Peyer's patch (tissue), 4 donors: ENCODE results near the gene PSMD4. TPM values are rescaled to one million over a fixed set of nuclear protein-coding genes. Genes with fewer than 3 reads are reported as not detected.

Experiments used
- DNase-seq, 3 donors: peaks; one replicate each; pipeline ENCODE4 v3.0.0-alpha.2; 2017 to 2019
- H3K27ac ChIP-seq, 4 donors: fragments of 200-600 bp; sonication (generic); one replicate each; pipeline ENCODE4 v1.5.1; 2016 to 2019
- H3K27me3 ChIP-seq, 2 donors: fragments of 200-600 bp; sonication (generic); one replicate each; pipeline ENCODE4 v1.5.1; 2019
- H3K36me3 ChIP-seq, 3 donors: fragments of 200-600 bp; sonication (generic); one replicate each; pipeline ENCODE4 v1.5.1; 2016 to 2019
- H3K4me1 ChIP-seq, 4 donors: fragments of 200-600 bp; sonication (generic); one replicate each; pipeline ENCODE4 v1.5.1; 2016 to 2019
- H3K4me3 ChIP-seq, 4 donors: fragments of 200-600 bp; sonication (generic); 1 replicate in 3 of 4; 2 replicates in 1 of 4; pipeline ENCODE4 v1.5.1; 2016 to 2019; ENCODE audit warnings: mild to moderate bottlenecking in 1 of 4
- H3K9me3 ChIP-seq, 4 donors: fragments of 200-600 bp; sonication (generic); one replicate each; pipeline ENCODE4 v1.5.1; 2016 to 2019; ENCODE audit warnings: mild to moderate bottlenecking in 1 of 4
- CTCF ChIP-seq, 6 experiments: fragments of 450-650 bp in 4 of 6; fragments of 200-600 bp in 2 of 6; sonication (generic) in 1 of 6; IDR thresholded peaks; one replicate each; pipeline ENCODE4 v1.5.1; 2017 to 2019; ENCODE audit warnings: antibody characterized with exemption in 6 of 6, mild to moderate bottlenecking in 3 of 6, moderate library complexity in 1 of 6
- POLR2A ChIP-seq, 2 donors: fragments of 450-650 bp; IDR thresholded peaks; one replicate each; pipeline ENCODE4 v1.5.1; 2017; ENCODE audit warnings: antibody characterized with exemption in 2 of 2, mild to moderate bottlenecking in 2 of 2, moderate library complexity in 2 of 2
- total RNA-seq, 4 donors: library from RNA; depleted of rRNA; stranded (reverse); fragments of >200 nt; gene quantifications; one replicate each; pipeline ENCODE4 v1.1.0, GENCODE V29; 2016

Gene PSMD4
- total RNA-seq, 4 donors from 2014 or later: 84.6 to 153 (median 103) TPM

GRCh38 chr1:151242442-151242841 is 12.1 kb upstream of the PSMD4 start:
- no peaks in the 10 kb centered on the region for H3K27me3 ChIP-seq
- peak overlapping the region in 1 of 4 donors; percentile 7 for H3K27ac ChIP-seq
- no peak for TF ChIP-seq CTCF (IDR thresholded peaks at IDR 0.05)
- TF ChIP-seq POLR2A (IDR thresholded peaks at IDR 0.05): no peak
- no peak for DNase-seq
- H3K4me1 ChIP-seq: no peaks in the 10 kb centered on the region
- no peaks in the 10 kb centered on the region for H3K9me3 ChIP-seq
- H3K36me3 ChIP-seq: peaks cover 0 to 100% (median 0%) of the 10 kb centered on the region in 3 donors
- no peak overlapping the region for H3K4me3 ChIP-seq

DNA sequence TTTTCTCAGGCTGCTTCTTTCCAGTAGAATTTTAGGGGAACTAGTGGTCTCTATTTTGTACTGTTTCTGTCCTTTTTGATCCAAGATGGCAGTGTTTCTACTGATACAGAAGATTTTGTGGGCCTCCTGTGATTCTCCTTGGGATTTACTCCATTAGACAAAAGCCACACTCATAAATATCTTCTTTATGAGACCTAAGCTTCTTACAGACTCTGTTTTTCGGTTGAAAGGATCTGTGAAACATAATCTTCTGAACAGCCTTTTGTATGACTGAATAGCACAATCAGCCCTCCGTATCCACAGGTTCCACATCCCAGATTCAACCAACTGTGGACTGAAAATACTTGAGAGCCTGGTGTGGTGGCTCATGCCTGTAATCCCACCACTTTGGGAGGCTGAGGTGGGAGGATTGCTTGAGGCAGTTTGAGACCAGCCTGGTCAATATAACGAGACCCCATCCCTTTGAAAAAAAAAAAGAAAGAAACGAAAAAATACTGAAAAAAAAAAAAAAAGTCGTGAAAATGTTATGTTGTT is 10.8 kb upstream of the PSMD4 start:
- Histone ChIP-seq H3K4me3 (no peak overlapping the region), H3K9me3 (no peaks in the 10 kb centered on the region), H3K4me1 (no peaks in the 10 kb centered on the region), H3K27me3 (no peaks in the 10 kb centered on the region), H3K36me3 (peaks cover 0 to 100% (median 0%) of the 10 kb centered on the region in 3 donors), H3K27ac (no peak overlapping the region)
- TF ChIP-seq CTCF (IDR thresholded peaks at IDR 0.05) (no peak), POLR2A (IDR thresholded peaks at IDR 0.05) (no peak)
- DNase-seq: no peak

DNA sequence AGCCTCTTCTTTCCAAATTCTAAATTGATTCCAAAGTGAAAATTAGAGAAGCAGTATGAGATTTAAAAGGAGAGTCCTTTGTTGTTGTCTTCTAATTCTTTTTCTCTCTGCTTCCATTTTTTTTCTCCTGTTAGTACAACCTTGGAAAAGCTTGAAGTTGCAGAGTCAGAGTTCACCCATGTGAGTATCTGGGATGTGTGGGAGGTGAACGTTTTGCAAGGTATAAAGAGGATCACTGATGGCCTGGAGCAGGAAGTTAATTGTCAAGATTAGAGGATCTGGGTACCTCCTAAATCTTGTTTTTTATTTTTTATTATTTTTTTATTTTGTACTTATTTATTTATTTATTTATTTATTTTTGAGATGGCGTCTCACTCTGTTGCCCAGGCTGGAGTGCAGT is 7.7 kb upstream of the PSMD4 start:
- H3K36me3 ChIP-seq: peaks cover 0 to 83% (median 0%) of the 10 kb centered on the region in 3 donors

DNA sequence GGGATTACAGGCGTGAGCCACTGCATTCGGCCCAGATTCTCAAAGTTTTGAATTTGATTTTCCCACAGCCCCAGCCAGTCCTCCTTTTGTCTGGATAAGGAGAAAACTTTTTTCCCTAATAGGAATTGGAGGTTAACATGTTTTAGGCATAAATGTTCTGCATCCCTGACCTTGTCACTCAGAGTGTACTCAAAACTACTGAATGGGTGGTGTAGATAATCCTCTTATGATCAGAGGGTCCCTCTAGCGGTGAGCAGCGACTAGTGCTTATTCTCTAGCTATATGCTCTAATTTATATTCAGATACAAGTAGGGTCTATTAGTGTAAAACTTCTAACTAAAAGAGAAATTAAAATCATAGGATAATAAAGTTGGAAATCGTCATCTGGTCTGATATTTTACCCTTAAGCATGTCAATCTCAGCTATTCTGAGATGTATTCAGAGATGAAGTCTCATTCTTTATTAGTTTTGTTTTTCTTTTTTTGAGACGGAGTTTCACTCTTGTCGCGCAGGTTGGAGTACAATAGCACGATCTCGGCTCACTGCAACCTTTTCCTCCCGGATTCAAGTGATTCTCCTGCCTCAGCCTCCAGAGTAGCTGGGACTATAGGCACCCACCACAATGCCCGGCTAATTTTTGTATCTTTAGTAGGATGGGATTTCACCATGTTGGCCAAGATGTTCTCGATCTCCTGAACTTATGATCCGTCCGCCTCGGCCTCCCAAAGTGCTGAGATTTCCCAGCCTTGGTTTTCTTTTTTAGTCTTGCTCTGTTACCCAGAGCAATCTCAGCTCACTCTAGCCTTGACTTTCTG is 2.7 kb upstream of the PSMD4 start:
- Histone ChIP-seq H3K9me3 (no peaks in the 10 kb centered on the region), H3K4me3 (no peak overlapping the region), H3K4me1 (peaks cover 0 to 12% (median 6%) of the 10 kb centered on the region in 4 donors), H3K27ac (no peak overlapping the region), H3K27me3 (no peaks in the 10 kb centered on the region), H3K36me3 (peaks cover 0 to 32% (median 0%) of the 10 kb centered on the region in 3 donors)
- peak in 2 of 3 donors; percentile 86 to 91 for DNase-seq
- no peak for TF ChIP-seq POLR2A (IDR thresholded peaks at IDR 0.05)
- peak; percentile 64 to 92 (median 89) for TF ChIP-seq CTCF (IDR thresholded peaks at IDR 0.05)

More for the DNA sequence above, 7.7 kb upstream of the PSMD4 start:
- H3K27me3 ChIP-seq: no peaks in the 10 kb centered on the region
- H3K4me3 ChIP-seq: no peak overlapping the region
- no peak for DNase-seq
- no peak overlapping the region for H3K27ac ChIP-seq
- H3K9me3 ChIP-seq: no peaks in the 10 kb centered on the region
- no peaks in the 10 kb centered on the region for H3K4me1 ChIP-seq
- TF ChIP-seq CTCF (IDR thresholded peaks at IDR 0.05) (no peak), POLR2A (IDR thresholded peaks at IDR 0.05) (no peak)

DNA sequence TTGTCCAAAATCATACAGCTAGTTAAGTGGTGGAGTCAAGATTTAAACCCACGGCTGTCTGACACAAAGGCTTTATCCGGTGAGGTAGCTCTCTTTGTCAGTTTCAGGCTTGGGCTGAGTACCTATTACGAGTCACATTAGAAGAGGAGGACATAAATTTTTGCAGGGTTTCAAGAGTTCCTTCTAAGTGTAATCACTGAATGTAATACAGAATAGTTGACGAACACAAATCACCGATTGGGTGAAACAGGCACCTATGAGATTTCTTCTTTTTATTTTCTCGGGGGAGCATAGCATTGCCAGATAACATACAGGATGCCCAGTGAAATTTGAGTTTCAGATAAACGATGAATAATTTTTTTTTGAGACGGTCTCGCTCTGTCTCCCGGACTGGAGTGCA is 847 bp downstream of the PSMD4 start:
- TF ChIP-seq CTCF (IDR thresholded peaks at IDR 0.05) (no peak), POLR2A (IDR thresholded peaks at IDR 0.05) (no peak)
- Histone ChIP-seq H3K36me3 (no peaks in the 10 kb centered on the region), H3K27ac (peak overlapping the region in 2 of 4 donors; percentile 77 to 86), H3K4me3 (peak overlapping the region; percentile 71 to 93 (median 76)), H3K27me3 (no peaks in the 10 kb centered on the region), H3K9me3 (no peaks in the 10 kb centered on the region), H3K4me1 (peaks cover 0 to 12% (median 6%) of the 10 kb centered on the region in 4 donors)
- DNase-seq: no peak
